H1 (cell line): ENCODE measurements around the gene AP1M2. TPM values are rescaled to one million over a fixed set of nuclear protein-coding genes. Genes with fewer than 3 reads are reported as not detected.

Experiments
- SP2 ChIP-seq: IDR thresholded peaks from 2 replicates; pipeline ENCODE4 v1.6.1; 2012; ENCODE audit warnings: mild to moderate bottlenecking, low read length, inconsistent platforms
- TAF7 ChIP-seq: optimal IDR thresholded peaks from 2 replicates; pipeline ENCODE3; 2011; ENCODE audit warnings: low read depth, mild to moderate bottlenecking, inconsistent platforms, low read length, moderate library complexity, borderline replicate concordance
- ZNF274 ChIP-seq: IDR thresholded peaks from 2 replicates; pipeline ENCODE4 v1.7.0; 2012; ENCODE audit warnings: low read length, borderline replicate concordance; ENCODE audit errors: extremely low read depth
- polyA plus RNA-seq, 7 experiments: library from polyadenylated mRNA; depleted of rRNA in 3 of 7; stranded (reverse) in 5 of 7; unstranded in 2 of 7; fragments of >200 nt in 5 of 7; fragments of 200-250 nt in 2 of 7; gene quantifications; 1 replicate in 5 of 7; 2 replicates in 1 of 7; 4 replicates in 1 of 7; pipeline versions ENCODE4 v1.2.1 to v1.2.3, GENCODE V29; 2011 to 2013; ENCODE audit warnings: missing spikeins in 2 of 7, mixed read lengths in 2 of 7
- total RNA-seq: library from RNA; stranded (reverse); fragmentation: NEBNext Ultra II Directional; extraction: Animal tissue kit (Norgen Biotek cat#: 25700); gene quantifications from 2 replicates; pipeline ENCODE4 v1.2.1, GENCODE V29; 2021

The AP1M2 gene
- total and polyA plus RNA-seq, 2 of the 8 experiments (the other 6 are each of a cell fraction or from before 2014, with no cell fraction given) = 140 to 161 TPM

GRCh38 chr19:10582091-10582490, 5.0 kb downstream of the AP1M2 start (continued):
- TF ChIP-seq ZNF274 = no peak
- TF ChIP-seq TAF7 = no peak
- no peak for TF ChIP-seq SP2
